Gastrocnemius medialis (tissue), 4 donors: ENCODE results near the gene ERICH6. TPM values are rescaled to one million over a fixed set of nuclear protein-coding genes. Genes with fewer than 3 reads are reported as not detected.

Experiments used
- ATAC-seq, 2 donors: fragments of 150-250 bp; one replicate each; pipeline ENCODE4 v1.9.1; 2016
- DNase-seq, 2 donors: peaks; one replicate each; pipeline ENCODE4 v3.0.0-alpha.2; 2019
- H3K27ac ChIP-seq, 4 donors: fragments of 200-600 bp; sonication (generic); 1 replicate in 1 of 4; 2 replicates in 3 of 4; pipeline ENCODE4 v1.5.1; 2016 to 2018; ENCODE audit warnings: mild to moderate bottlenecking in 2 of 4, moderate library complexity in 1 of 4
- H3K27me3 ChIP-seq, 3 donors: fragments of 200-600 bp; sonication (generic) in 2 of 3; 1 replicate in 1 of 3; 2 replicates in 2 of 3; pipeline versions ENCODE4 v1.5.1 to v1.6.0; 2016 to 2019; ENCODE audit warnings: mild to moderate bottlenecking in 1 of 3, moderate library complexity in 1 of 3
- H3K36me3 ChIP-seq, 2 donors: fragments of 200-600 bp; sonication (generic) in 1 of 2; one replicate each; pipeline ENCODE4 v1.5.1; 2017 to 2018
- H3K4me1 ChIP-seq, 2 donors: fragments of 200-600 bp; sonication (generic) in 1 of 2; one replicate each; pipeline ENCODE4 v1.5.1; 2016 to 2017; ENCODE audit warnings: mild to moderate bottlenecking in 2 of 2
- H3K4me3 ChIP-seq, 4 donors: fragments of 200-600 bp; sonication (generic) in 3 of 4; 1 replicate in 1 of 4; 2 replicates in 3 of 4; pipeline ENCODE4 v1.5.1; 2016 to 2019; ENCODE audit warnings: mild to moderate bottlenecking in 2 of 4
- H3K9me3 ChIP-seq, 3 donors: fragments of 200-600 bp; sonication (generic) in 2 of 3; 1 replicate in 1 of 3; 2 replicates in 2 of 3; pipeline ENCODE4 v1.5.1; 2016 to 2019
- CTCF ChIP-seq, 5 experiments: fragments of 450-650 bp in 3 of 5; fragments of 200-600 bp in 2 of 5; sonication (generic) in 2 of 5; IDR thresholded peaks in 4 of 5; conservative IDR thresholded peaks in 1 of 5; 1 replicate in 4 of 5; 2 replicates in 1 of 5; pipeline ENCODE4 v1.5.1; 2016 to 2019; ENCODE audit warnings: antibody characterized with exemption in 5 of 5, mild to moderate bottlenecking in 3 of 5, moderate library complexity in 3 of 5
- POLR2A ChIP-seq, 2 donors: fragments of 450-650 bp; IDR thresholded peaks; one replicate each; pipeline ENCODE4 v1.6.1; 2017; ENCODE audit warnings: antibody characterized with exemption in 2 of 2, mild to moderate bottlenecking in 2 of 2, moderate library complexity in 2 of 2
- in situ Hi-C, 4 donors: fragments of 200-750 bp; cut with MboI; loops; one replicate each; pipeline versions ENCODE4 v1.15.0 to v1.8.0; 2017; ENCODE audit warnings: low sequenced_read_pairs in 4 of 4
- intact Hi-C: fragments of 100-400 bp; cut with DNase I; formaldehyde crosslinking; loops from one replicate; pipeline ENCODE4 v1.15.1; 2023; ENCODE audit warnings: low total_unique reads
- total RNA-seq, 4 donors: library from RNA; depleted of rRNA; stranded (reverse); fragments of >200 nt; gene quantifications; one replicate each; pipeline versions ENCODE4 v1.1.0 to v1.2.3, GENCODE V29; 2016

ERICH6 gene
- total RNA-seq, 4 donors from 2014 or later = not detected

GRCh38 chr3:150673966-150674365, 29.8 kb downstream of the ERICH6 start:
- ATAC-seq (no peak), DNase-seq (no peak)
- Histone ChIP-seq H3K9me3 (no peaks in the 10 kb centered on the region), H3K27me3 (no peaks in the 10 kb centered on the region), H3K27ac (no peak overlapping the region), H3K36me3 (no peaks in the 10 kb centered on the region), H3K4me1 (no peaks in the 10 kb centered on the region), H3K4me3 (no peak overlapping the region)
- intact Hi-C loops (no loop called here), in situ Hi-C loops (no loop called here)
- no peak for TF ChIP-seq CTCF (IDR thresholded peaks at IDR 0.05 in 4 of 5, conservative IDR thresholded peaks at IDR 0.05 in 1 of 5)
- no peak for TF ChIP-seq POLR2A (IDR thresholded peaks at IDR 0.05)

- H3K4me3 ChIP-seq = no peak overlapping the region
- H3K27ac ChIP-seq = no peak overlapping the region
- no peaks in the 10 kb centered on the region for H3K4me1 ChIP-seq
- TF ChIP-seq POLR2A (IDR thresholded peaks at IDR 0.05) (no peak), CTCF (IDR thresholded peaks at IDR 0.05 in 4 of 5, conservative IDR thresholded peaks at IDR 0.05 in 1 of 5) (no peak)
- no peak for ATAC-seq
- in situ Hi-C loops = no loop called here
- no peaks in the 10 kb centered on the region for H3K36me3 ChIP-seq
- no peak for DNase-seq
- no peaks in the 10 kb centered on the region for H3K27me3 ChIP-seq
- intact Hi-C loops = no loop called here
- no peaks in the 10 kb centered on the region for H3K9me3 ChIP-seq
Measured at GRCh38 chr3:150666167-150666566, 37.6 kb downstream of the ERICH6 start.

- intact Hi-C loops (no loop called here), in situ Hi-C loops (no loop called here)
- no peak for DNase-seq
- H3K27ac ChIP-seq = no peak overlapping the region
- ATAC-seq = no peak
- no peaks in the 10 kb centered on the region for H3K36me3 ChIP-seq
- no peak overlapping the region for H3K4me3 ChIP-seq
- no peaks in the 10 kb centered on the region for H3K9me3 ChIP-seq
- TF ChIP-seq POLR2A (IDR thresholded peaks at IDR 0.05) (no peak), CTCF (IDR thresholded peaks at IDR 0.05 in 4 of 5, conservative IDR thresholded peaks at IDR 0.05 in 1 of 5) (no peak)
- H3K4me1 ChIP-seq = no peaks in the 10 kb centered on the region
- no peaks in the 10 kb centered on the region for H3K27me3 ChIP-seq
Measured at GRCh38 chr3:150663461-150663860, 40.3 kb downstream of the ERICH6 start.

- no peaks in the 10 kb centered on the region for H3K36me3 ChIP-seq
- no peaks in the 10 kb centered on the region for H3K27me3 ChIP-seq
- in situ Hi-C loops = no loop called here
- DNase-seq = no peak
- H3K9me3 ChIP-seq = no peaks in the 10 kb centered on the region
- no peak for TF ChIP-seq CTCF (IDR thresholded peaks at IDR 0.05 in 4 of 5, conservative IDR thresholded peaks at IDR 0.05 in 1 of 5)
- no peak for TF ChIP-seq POLR2A (IDR thresholded peaks at IDR 0.05)
- H3K4me1 ChIP-seq = no peaks in the 10 kb centered on the region
- intact Hi-C loops = no loop called here
- H3K4me3 ChIP-seq = no peak overlapping the region
- no peak for ATAC-seq
- no peak overlapping the region for H3K27ac ChIP-seq
Measured at GRCh38 chr3:150662410-150663200, 41.1 kb downstream of the ERICH6 start.

- ATAC-seq = no peak
- H3K27ac ChIP-seq = no peak overlapping the region
- no peaks in the 10 kb centered on the region for H3K9me3 ChIP-seq
- H3K27me3 ChIP-seq = no peaks in the 10 kb centered on the region
- DNase-seq = no peak
- no peaks in the 10 kb centered on the region for H3K4me1 ChIP-seq
- in situ Hi-C loops = no loop called here
- TF ChIP-seq POLR2A (IDR thresholded peaks at IDR 0.05) (no peak), CTCF (IDR thresholded peaks at IDR 0.05 in 4 of 5, conservative IDR thresholded peaks at IDR 0.05 in 1 of 5) (no peak)
- H3K36me3 ChIP-seq = no peaks in the 10 kb centered on the region
- intact Hi-C loops = no loop called here
- no peak overlapping the region for H3K4me3 ChIP-seq
Measured at GRCh38 chr3:150656316-150656715, 47.4 kb downstream of the ERICH6 start.
